Heart left ventricle (tissue), 16 donors: ENCODE data around the gene NRTN. TPM values are rescaled to one million over a fixed set of nuclear protein-coding genes. Genes with fewer than 3 reads are reported as not detected.

Source experiments
- ATAC-seq, 4 donors: fragments of 200-7000 bp; cut with Tn5 transposase; one replicate each; pipeline ENCODE4 v1.9.1; 2020 to 2022; ENCODE audit warnings: moderate library complexity in 4 of 4, mild to moderate bottlenecking in 3 of 4, moderate number of reproducible peaks in 1 of 4
- DNase-seq, 5 donors: peaks; one replicate each; pipeline ENCODE4 v3.0.0-alpha.2; 2020
- H3K27ac ChIP-seq, 12 donors: fragments of 200-600 bp; sonication (generic) in 4 of 12; one replicate each; pipeline versions ENCODE4 v1.5.0 to v1.8.0; 2016 to 2022; ENCODE audit warnings: mild to moderate bottlenecking in 2 of 12
- H3K27me3 ChIP-seq, 9 donors: fragments of 200-600 bp; sonication (generic) in 2 of 9; one replicate each; pipeline versions ENCODE4 v1.5.1 to v1.8.0; 2016 to 2022; ENCODE audit warnings: mild to moderate bottlenecking in 3 of 9
- H3K36me3 ChIP-seq, 9 donors: fragments of 200-600 bp; sonication (generic) in 2 of 9; one replicate each; pipeline versions ENCODE4 v1.5.0 to v1.8.0; 2018 to 2022; ENCODE audit warnings: mild to moderate bottlenecking in 2 of 9
- H3K4me1 ChIP-seq, 12 donors: fragments of 200-600 bp; sonication (generic) in 4 of 12; one replicate each; pipeline versions ENCODE4 v1.5.0 to v1.8.0; 2016 to 2022; ENCODE audit warnings: mild to moderate bottlenecking in 3 of 12
- H3K4me3 ChIP-seq, 12 donors: fragments of 200-600 bp; sonication (generic) in 4 of 12; one replicate each; pipeline versions ENCODE4 v1.5.0 to v1.8.0; 2017 to 2022; ENCODE audit warnings: mild to moderate bottlenecking in 9 of 12, moderate library complexity in 4 of 12
- H3K9me3 ChIP-seq, 12 donors: fragments of 200-600 bp; sonication (generic) in 4 of 12; one replicate each; pipeline versions ENCODE4 v1.5.0 to v1.8.0; 2016 to 2022; ENCODE audit warnings: mild to moderate bottlenecking in 1 of 12
- CTCF ChIP-seq, 12 donors: fragments of 200-600 bp; sonication (generic) in 4 of 12; IDR thresholded peaks; one replicate each; pipeline versions ENCODE4 v1.5.0 to v1.8.0; 2018 to 2022; ENCODE audit warnings: antibody characterized with exemption in 12 of 12, mild to moderate bottlenecking in 5 of 12
- POLR2A ChIP-seq, 2 donors: fragments of 450-650 bp; IDR thresholded peaks; one replicate each; pipeline ENCODE4 v1.6.1; 2017; ENCODE audit warnings: antibody characterized with exemption in 2 of 2, mild to moderate bottlenecking in 2 of 2, moderate library complexity in 2 of 2
- WGBS, 4 donors: extraction: QIAGEN DNeasy Blood & Tissue Kit in 2 of 4; methylation state at CpG; one replicate each; pipeline versions ENCODE4 v1.1.5 to v1.1.7; 2013 to 2018; 5-methylcytosine and 5-hydroxymethylcytosine counted together
- intact Hi-C, 10 donors: fragments of 100-400 bp; cut with DNase I; formaldehyde crosslinking; loops; one replicate each; pipeline versions ENCODE4 v1.11.1 to v1.14.2; 2022
- polyA plus RNA-seq, 2 donors: library from polyadenylated mRNA; stranded (reverse); fragments of 200-250 nt; gene quantifications; one replicate each; pipeline ENCODE4 v1.2.3, GENCODE V29; 2013
- total RNA-seq, 9 donors: library from RNA; depleted of rRNA in 2 of 9; stranded (reverse); fragments of >200 nt in 2 of 9; fragmentation: NEBNext Ultra II Directional in 3 of 9; extraction: Animal tissue kit (Norgen Biotek cat#: 25700) in 3 of 9; gene quantifications; one replicate each; pipeline versions ENCODE4 v1.1.0 to v1.2.4, GENCODE V29; 2016 to 2023
- donor health status: ischemic (EF 13 %, LVEDD 7.1; RV severe dilation, severe dysfunction).
- donor health status: healthy with polysubstance abuse.
- donor health status: DM: no; HTN: yes; CAD: no.
- donor health status: DM: no; HTN: no; CAD: no.
- donor health status: ischemic (EF 25% LVEDD 6.9; RV normal size, moderate dysfunction).
- donor health status: ischemic (EF 25% LVEDD 5.7; RV mildly dilated, moderate dysfunction).
- donor health status: healthy.
- donor health status: DM: yes; HTN: yes; CAD: no.
- donor health status: ischemic (EF 35%, LVEDD 5.7; RV mildly dilated, moderate dysfunction).
- donor health status: nonischemic (EF 11% LVEDD 7.7; RV severe dilation, severe dysfunction).
- donor health status: DM: yes; HTN: yes; CAD: no.
- donor health status: PGD.
- donor health status: ischemic (EF 29% LVEDD 5.4; RV normal size, mild dysfunction).
- donor health status: nonischemic (EF 23%, LVEDD 6.1; RV moderate dilation, normal function).

NRTN gene
- total and polyA plus RNA-seq, 11 donors = 8.0 to 54.2 (median 18.2) TPM

- Histone ChIP-seq H3K27ac (peak overlapping the region in 7 of 12 donors; percentile 73 to 88 (median 80)), H3K36me3 (no peaks in the 10 kb centered on the region)
These were observed 24.9 kb downstream of the NRTN start for GRCh38 chr19:5829567-5830310.

GRCh38 chr19:5831159-5831558 is 26.3 kb downstream of the NRTN start:
- intact Hi-C loops = loop anchor here in 1 of 10 donors (5.0 kb wide), 1 partner anchor 46 kb away; no protein-coding TSS in a partner anchor
- Histone ChIP-seq H3K9me3 (no peaks in the 10 kb centered on the region), H3K36me3 (no peaks in the 10 kb centered on the region), H3K27me3 (peaks cover 0 to 28% (median 13%) of the 10 kb centered on the region in 9 donors), H3K27ac (no peak overlapping the region), H3K4me1 (peaks cover 0 to 30% (median 4%) of the 10 kb centered on the region in 12 donors), H3K4me3 (no peak overlapping the region)
- DNase-seq (no peak), ATAC-seq (no peak)
- no peak for TF ChIP-seq CTCF (IDR thresholded peaks at IDR 0.05)
- TF ChIP-seq POLR2A (IDR thresholded peaks at IDR 0.05) = no peak
- WGBS, 4 donors = 83 to 89% (median 85%) methylated on average over 1 to 9 of the region's 9 CpGs

More at GRCh38 chr19:5829567-5830310, 24.9 kb downstream of the NRTN start:
- Histone ChIP-seq H3K4me1 (peaks cover 0 to 30% (median 4%) of the 10 kb centered on the region in 12 donors), H3K27me3 (peaks cover 0 to 28% (median 13%) of the 10 kb centered on the region in 9 donors), H3K4me3 (peak overlapping the region in 5 of 12 donors; percentile 17 to 61 (median 50)), H3K9me3 (no peaks in the 10 kb centered on the region)
- 55 to 67% (median 59%) methylated on average over 23 to 34 of the region's 34 CpGs for WGBS, 4 donors
- no peak for DNase-seq
- ATAC-seq = no peak
- intact Hi-C loops = loop anchor here in 9 of 10 donors (5.0 kb wide), 2 partner anchors 48 to 63 kb away; no protein-coding TSS in a partner anchor
- TF ChIP-seq CTCF (IDR thresholded peaks at IDR 0.05) = no peak

- intact Hi-C loops = loop anchor here in 1 of 10 donors (5.0 kb wide), 1 partner anchor 45 kb away; no protein-coding TSS in a partner anchor
- 83 to 88% (median 84%) methylated on average over 20 to 22 of the region's 22 CpGs for WGBS, 4 donors
- Histone ChIP-seq H3K4me1 (peaks cover 0 to 25% (median 3%) of the 10 kb centered on the region in 12 donors), H3K9me3 (no peaks in the 10 kb centered on the region), H3K27ac (no peak overlapping the region), H3K36me3 (no peaks in the 10 kb centered on the region), H3K27me3 (peaks cover 0 to 28% (median 13%) of the 10 kb centered on the region in 9 donors), H3K4me3 (no peak overlapping the region)
- TF ChIP-seq CTCF (IDR thresholded peaks at IDR 0.05) = no peak
- no peak for TF ChIP-seq POLR2A (IDR thresholded peaks at IDR 0.05)
- ATAC-seq (no peak), DNase-seq (no peak)
These were observed 27.2 kb downstream of the NRTN start for GRCh38 chr19:5832061-5832460.

GRCh38 chr19:5832527-5833216 is 27.8 kb downstream of the NRTN start:
- H3K4me1 ChIP-seq = peaks cover 0 to 21% (median 3%) of the 10 kb centered on the region in 12 donors
- no peaks in the 10 kb centered on the region for H3K9me3 ChIP-seq
- ATAC-seq = no peak
- no peak overlapping the region for H3K4me3 ChIP-seq
- H3K36me3 ChIP-seq = no peaks in the 10 kb centered on the region
- peaks cover 0 to 28% (median 13%) of the 10 kb centered on the region in 9 donors for H3K27me3 ChIP-seq
- 88 to 93% (median 88%) methylated on average over 5 to 6 of the region's 6 CpGs for WGBS, 4 donors
- DNase-seq = no peak
- no peak overlapping the region for H3K27ac ChIP-seq
- TF ChIP-seq POLR2A (IDR thresholded peaks at IDR 0.05) (no peak), CTCF (IDR thresholded peaks at IDR 0.05) (no peak)
- intact Hi-C loops = loop anchor here in 1 of 10 donors (5.0 kb wide), 1 partner anchor 45 kb away; no protein-coding TSS in a partner anchor
